Left renal cortex interstitium (tissue), 4 donors: Measurements from ENCODE around the gene MMEL1. TPM values are rescaled to one million over a fixed set of nuclear protein-coding genes. Genes with fewer than 3 reads are reported as not detected.
"Not testable (repeated sequence)": the region's sequence is repeated elsewhere in the genome, so short reads cannot be mapped to it uniquely, and the experiment has no call there.

Source experiments
- DNase-seq, 4 donors: peaks; one replicate each; pipeline ENCODE4 v3.0.0-alpha.2; 2013; ENCODE audit warnings: low read depth in 4 of 4, low spot score in 2 of 4, missing footprints in 1 of 4
- polyA plus RNA-seq, 4 donors: library from polyadenylated mRNA; unstranded; fragments of 120-200 nt; gene quantifications; one replicate each; pipeline ENCODE4 v1.2.1, GENCODE V29; 2013; ENCODE audit not compliant: insufficient read length in 4 of 4

The MMEL1 gene
- polyA plus RNA-seq, 4 donors: 2.5 to 5.7 (median 2.9) TPM

- DNase-seq: no peak
Measured at GRCh38 chr1:2628933-2629626, 3.7 kb downstream of the MMEL1 start.

GRCh38 chr1:2628191-2628932 lies 4.5 kb downstream of the MMEL1 start:
- DNase-seq: no peak

GRCh38 chr1:2627746-2628145 lies 5.1 kb downstream of the MMEL1 start:
- DNase-seq: no peak

GRCh38 chr1:2625748-2626147 lies 7.1 kb downstream of the MMEL1 start:
- DNase-seq: not testable (repeated sequence)

- no peak for DNase-seq
Measured at GRCh38 chr1:2625311-2625710, 7.5 kb downstream of the MMEL1 start.

- DNase-seq: no peak
Measured at GRCh38 chr1:2624735-2625300, 8.0 kb downstream of the MMEL1 start.

- no peak for DNase-seq
Measured at GRCh38 chr1:2623571-2624337, 9.1 kb downstream of the MMEL1 start.

- DNase-seq: no peak
Measured at GRCh38 chr1:2617971-2618470, 14.8 kb downstream of the MMEL1 start.

- no peak for DNase-seq
Measured at GRCh38 chr1:2614145-2614544, 18.7 kb downstream of the MMEL1 start.

GRCh38 chr1:2612591-2613365 lies 20.0 kb downstream of the MMEL1 start:
- no peak for DNase-seq

- no peak for DNase-seq
Measured at GRCh38 chr1:2611621-2612437, 21.0 kb downstream of the MMEL1 start.

- DNase-seq: no peak
Measured at GRCh38 chr1:2611031-2611501, 21.8 kb downstream of the MMEL1 start.

- DNase-seq: no peak
Measured at GRCh38 chr1:2610036-2610959, 22.5 kb downstream of the MMEL1 start.

- DNase-seq: no peak
Measured at GRCh38 chr1:2609319-2610035, 23.3 kb downstream of the MMEL1 start.

- no peak for DNase-seq
Measured at GRCh38 chr1:2607641-2608091, 25.1 kb downstream of the MMEL1 start.

- DNase-seq: no peak
Measured at GRCh38 chr1:2606881-2607621, 25.8 kb downstream of the MMEL1 start.
